HG03520 (cell line): ENCODE data around the gene FOXP1.
"Not testable (repeated sequence)": the region's sequence is repeated elsewhere in the genome, so short reads cannot be mapped to it uniquely, and the experiment has no call there.

ENCODE experiments used
- ATAC-seq: cut with Tn5 transposase; IDR thresholded peaks from one replicate; pipeline ENCODE4 v1.9.1; 2021; ENCODE audit warnings: mild to moderate bottlenecking, moderate library complexity; ENCODE audit not compliant: unreplicated experiment

Gene FOXP1

DNA sequence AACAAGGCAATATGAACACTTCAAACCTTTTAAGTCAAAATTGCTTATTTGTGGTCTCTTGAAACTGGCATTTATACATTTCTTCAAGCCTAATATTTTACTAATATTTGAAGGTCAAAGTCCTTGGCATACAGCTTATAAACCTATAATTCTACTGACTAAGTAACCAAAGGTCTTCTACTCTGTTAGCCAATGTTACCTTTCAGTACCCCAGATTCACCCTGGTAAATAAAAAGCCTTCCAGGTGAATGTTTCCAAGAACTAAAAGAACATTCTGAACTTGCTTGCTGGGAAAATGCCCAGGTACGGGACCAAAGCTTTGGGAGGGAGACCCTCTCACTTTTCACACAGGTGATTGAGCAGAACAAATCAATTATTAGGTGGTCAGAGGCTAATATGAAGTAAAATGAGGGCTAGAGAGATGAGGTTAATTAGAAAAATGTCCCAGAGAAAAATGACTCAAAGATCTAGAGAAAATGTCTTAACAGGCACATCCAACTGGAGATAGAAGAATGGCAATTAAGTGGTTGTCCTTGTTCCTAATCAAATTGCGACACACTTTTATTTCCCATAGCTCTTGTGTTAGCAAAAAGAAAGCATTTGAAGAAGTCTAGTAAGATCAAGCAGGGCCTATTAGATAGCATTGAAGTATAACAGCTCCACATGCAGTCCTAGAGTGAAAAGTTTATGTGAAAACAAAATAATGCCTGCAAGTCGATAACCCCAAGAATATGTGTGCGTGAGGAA, 232.0 kb downstream of the FOXP1 start:
- no peak for ATAC-seq

DNA sequence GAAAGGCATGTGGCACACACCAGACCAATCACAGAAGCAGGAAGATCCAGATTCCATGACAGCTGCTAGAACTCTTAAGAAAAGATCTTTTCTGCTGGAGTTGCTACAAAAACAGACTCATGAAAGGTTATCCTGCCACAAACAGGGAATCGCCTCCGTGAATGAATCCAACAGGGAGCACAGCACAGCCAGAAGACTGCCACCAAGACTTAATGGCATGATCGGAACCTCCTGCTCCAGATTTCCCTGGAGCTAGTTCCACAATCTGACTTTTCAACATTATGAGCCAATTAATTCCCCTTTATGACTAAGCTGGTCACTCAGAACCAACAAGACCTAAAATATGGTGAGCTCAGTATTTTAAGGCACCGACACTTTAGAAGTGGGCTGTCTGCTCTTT, 232.5 kb downstream of the FOXP1 start:
- no peak for ATAC-seq

DNA sequence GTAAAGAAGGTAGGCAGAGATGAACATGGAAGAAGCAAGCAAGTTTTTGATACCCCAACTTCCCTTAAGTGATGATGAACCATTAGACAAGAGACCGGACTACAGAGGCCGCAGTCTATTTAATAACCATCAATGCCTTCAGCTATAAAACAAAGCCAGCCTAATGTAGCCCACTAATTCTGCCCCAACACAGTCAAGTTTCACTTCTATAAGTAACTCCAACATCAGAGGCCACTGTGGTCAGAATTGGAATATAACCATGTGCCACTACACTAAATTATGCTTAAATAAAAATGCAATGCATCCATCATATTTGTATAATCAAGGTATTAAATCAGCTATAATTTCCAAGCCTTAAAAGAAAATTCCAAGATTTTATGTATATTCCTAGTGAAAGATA, 234.7 kb downstream of the FOXP1 start:
- no peak for ATAC-seq

DNA sequence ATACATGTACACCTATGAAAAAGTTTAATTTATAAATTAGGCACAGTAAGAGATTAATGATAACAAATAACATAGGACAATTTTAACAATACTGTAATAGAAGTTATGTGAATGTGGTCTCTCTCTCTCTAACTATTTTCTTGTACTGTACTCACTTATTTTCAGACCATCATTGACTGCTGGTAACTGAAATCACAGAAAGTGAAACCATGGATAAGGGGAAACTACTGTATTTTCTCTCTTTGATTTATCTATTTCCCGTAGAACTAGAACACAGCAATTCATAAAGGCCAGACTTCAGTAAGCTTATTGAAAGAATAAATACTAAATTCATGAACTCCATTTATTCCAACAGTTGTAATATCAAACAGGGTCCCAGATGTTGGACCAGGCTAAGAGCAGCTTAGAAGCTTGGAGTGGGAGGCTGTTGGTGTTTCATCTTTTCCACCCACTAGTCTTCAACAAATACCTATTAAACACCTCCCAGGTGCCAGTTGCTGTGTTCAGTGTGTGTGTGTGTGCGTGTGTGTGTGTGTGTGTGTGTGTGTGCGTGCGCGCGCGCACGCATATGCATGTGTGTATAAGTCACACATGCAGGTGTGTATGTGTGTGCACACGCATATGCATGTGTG, 235.4 kb downstream of the FOXP1 start:
- ATAC-seq, result no peak

DNA sequence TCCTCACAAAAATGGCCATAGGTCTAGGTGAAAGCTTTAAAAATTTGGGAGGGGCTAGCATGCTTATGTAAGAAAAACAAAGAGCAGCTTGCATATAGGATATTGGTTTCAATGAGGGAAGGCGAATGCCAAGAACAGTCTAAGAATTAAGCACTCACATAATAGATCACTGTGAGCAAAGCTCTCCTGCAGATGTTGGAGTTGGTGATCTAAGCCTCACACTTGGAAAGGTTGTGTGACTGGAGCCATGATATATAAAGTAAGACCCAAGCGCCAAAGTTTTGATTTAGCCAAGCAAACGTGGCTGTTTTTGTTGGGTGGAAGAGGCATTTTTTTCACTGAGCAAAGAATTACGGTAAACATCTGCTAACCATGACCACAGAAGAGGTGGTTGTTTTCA, 237.5 kb downstream of the FOXP1 start:
- no peak for ATAC-seq

DNA sequence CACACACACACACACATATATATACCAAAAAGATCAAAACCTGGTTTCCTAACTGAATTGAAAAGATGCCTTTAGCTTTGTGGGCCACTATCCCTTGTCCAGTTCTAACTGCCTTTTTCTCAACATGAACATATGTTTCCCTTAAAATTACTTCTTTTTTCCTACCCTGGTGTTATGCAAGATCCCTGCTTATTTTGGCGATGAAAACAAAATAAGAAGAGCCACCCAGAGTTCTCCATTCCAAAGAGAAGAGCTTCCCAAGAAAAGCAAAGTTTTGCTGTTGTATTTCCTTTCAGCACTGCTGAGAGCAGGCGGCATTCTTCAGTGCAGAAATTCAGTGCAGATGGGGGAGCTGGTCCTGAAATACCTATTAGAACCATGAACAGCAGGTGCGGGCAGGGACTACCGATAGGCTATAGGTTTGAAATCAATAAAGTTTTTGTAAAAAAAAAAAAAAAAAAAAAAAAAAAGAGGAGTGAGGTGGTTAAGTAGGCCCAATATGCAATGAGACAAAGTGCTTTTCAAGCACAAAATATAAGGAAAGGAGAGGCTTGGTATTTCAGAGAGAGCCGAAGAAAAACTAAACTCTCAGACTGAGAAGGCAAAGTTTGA, 238.0 kb downstream of the FOXP1 start:
- no peak for ATAC-seq

DNA sequence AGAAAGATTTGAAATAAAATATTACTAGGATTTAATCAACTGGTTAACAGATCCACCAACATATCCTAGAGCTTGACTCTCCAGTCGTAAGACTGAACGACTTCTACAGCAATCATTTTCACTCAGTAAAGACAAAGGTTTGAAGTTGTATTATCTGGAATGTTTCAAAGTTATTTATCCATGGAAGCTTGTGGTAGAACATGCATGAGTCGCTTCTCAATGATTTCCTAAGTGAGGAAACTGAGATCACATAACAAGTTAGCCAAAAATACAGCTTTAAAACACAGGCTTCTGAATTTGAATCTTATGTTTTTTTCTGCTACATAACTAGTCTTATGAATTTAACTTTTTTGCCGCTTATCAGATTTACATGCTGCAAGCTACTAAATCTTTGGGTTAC, 241.8 kb downstream of the FOXP1 start:
- ATAC-seq, result no peak

DNA sequence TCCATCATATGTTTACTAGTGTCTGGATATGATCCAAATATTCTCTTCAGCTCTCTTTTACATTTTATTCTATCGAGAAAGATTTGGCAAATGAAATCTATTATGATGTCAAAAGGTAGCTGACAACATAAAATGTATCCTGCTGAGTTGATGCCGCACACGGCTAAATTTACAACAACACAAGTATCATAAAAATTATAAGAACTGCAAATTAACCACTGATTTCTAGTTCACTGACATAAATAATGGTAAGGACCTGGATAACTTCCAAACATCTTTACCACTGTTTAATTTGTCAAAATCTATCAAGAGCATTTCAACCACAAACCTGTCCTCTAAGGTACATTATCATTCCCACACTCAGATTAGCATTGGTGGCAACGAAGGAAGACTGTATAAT, 244.5 kb downstream of the FOXP1 start:
- no peak for ATAC-seq

DNA sequence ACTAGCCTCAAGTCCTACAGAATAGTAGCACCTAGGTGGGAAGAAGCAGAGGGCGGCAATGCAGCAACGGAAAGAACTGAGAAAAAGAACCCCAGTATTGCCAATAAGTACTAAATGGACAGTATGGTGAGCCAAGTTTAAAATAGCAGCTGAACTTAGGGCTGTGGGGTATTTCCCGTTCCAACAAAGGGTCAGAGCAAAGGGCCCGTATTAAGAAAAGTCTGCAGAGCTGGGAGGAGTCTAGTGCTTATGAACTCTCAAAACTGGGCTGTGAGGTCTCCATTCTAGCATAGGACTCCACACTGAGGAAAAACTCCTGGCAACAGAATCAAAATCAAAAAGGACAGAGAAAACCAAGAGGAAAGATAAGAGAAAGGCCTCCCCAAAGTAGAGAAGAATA, 250.7 kb downstream of the FOXP1 start:
- ATAC-seq, result no peak

DNA sequence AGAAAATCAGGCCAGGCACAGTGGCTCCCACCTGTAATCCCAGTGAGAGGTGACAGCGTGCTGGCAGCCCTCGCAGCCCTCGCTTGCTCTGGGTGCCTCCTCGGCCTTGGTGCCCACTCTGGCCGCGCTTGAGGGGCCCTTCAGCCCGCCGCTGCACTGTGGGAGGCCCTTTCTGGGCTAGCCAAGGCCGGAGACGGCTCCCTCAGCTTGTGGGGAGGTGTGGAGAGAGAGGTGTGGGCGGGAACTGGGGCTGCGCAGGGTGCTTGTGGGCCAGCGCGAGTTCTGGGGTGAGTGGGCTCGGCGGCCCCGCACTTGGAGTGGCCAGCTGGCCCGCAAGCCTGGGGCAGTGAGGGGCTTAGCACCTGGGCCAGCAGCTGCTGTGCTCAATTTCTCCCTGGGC, 252.6 kb downstream of the FOXP1 start:
- ATAC-seq, result no peak

DNA sequence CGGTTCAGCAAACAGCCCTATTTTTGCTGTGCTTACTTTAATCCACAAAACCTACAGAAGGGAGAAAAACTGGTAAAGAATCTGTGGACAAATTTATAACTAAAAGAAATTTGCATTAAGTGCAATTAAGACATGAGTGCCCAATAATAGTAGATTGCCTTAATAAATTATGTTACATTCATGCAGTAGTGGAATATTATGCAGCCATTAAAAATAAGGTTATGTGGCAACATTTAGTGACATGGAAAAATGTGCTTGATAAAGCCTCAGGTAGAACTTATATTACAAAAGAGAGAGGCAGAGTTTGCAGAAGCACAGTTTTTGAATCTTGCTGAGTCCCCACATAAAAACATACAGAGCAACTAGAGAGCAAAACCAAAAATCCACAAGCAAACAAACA, 253.0 kb downstream of the FOXP1 start:
- no peak for ATAC-seq

DNA sequence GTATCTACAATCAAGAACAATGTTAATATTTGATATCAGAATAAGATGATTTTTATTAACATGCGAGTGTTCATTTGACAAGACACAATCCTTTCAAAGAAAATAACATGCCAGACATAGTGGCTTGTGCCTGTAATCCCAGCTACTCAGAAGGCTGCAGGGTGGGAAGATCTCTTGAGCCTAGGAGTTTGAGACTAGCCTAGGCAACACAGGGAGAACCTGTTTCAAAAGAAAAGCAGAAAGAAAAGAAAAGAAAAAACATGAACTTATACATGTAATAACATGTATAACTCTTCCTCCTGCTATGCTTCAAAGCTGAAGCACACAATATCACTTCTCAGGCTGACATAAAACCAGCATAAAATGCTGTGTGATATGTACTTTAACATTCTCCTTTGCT, 253.7 kb downstream of the FOXP1 start:
- ATAC-seq, result no peak

DNA sequence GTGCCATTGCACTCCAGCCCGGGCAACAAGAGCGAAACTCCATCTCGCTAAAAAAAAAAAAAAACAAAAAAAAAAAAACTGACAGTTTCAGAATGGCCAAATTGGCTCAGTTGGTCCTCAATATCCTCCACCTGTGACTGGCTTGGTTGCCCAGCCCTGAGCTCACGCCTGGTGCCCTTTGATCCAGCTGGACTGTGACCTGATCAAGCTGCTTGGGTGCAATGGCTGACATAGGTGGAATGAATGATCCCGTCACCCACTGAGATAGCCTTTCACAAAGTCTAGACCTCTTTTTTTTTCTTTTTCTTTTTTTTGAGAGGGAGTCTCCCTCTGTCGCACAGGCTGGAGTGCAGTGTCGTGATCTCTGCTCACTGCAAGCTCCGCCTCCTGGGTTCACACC, 254.6 kb downstream of the FOXP1 start:
- ATAC-seq, result no peak

DNA sequence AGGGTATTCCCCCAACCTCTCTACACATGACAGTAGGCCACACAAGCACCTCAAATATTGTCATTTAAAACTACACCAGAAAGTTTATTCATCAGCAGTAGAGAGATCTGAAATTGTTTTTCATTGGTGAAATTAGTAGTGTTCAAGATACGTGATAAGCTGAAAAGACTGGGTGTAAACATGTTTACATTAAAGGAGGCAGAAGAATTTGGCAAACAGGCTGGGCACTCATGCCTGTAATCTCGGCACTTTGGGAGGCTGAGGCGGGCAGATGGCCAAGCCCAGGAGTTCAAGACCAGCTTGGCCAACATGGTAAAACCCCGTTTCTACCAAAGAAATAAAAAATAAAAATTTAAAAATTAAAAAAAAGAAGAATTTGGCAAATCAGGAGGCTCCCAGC, 255.6 kb downstream of the FOXP1 start:
- ATAC-seq, result no peak

DNA sequence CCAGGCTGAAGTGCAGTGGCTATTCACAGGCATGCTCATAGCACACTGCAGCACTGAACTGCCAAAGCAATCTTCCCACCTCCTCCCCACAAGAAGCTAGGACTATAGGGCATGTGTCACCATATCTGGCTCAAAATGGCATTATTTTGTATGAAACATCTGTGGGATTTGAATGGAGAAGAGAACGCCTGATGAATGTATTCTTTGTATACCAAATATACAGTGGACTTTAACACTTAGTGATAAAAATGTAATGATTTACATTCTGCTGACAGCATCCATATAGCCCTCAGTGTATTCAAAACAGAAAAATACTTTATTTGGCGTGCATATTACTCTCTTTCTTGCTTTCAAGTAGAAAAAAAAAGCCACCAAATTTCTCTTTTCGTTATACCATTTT, 257.8 kb downstream of the FOXP1 start:
- no peak for ATAC-seq

DNA sequence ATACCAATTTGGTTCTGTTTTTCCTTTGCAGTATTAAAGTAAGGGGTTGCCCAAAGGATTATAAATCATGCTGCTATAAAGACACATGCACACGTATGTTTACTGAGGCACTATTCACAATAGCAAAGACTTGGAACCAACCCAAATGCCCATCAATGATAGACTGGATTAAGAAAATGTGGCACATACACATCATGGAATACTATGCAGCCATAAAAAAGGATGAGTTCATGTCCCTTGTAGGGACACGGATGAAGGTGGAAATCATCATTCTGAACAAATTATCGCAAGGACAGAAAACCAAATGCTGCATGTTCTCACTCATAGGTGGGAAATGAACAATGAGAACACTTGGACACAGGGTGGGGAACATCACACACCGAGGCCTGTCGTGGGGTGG, 259.3 kb downstream of the FOXP1 start:
- not testable (repeated sequence) for ATAC-seq

DNA sequence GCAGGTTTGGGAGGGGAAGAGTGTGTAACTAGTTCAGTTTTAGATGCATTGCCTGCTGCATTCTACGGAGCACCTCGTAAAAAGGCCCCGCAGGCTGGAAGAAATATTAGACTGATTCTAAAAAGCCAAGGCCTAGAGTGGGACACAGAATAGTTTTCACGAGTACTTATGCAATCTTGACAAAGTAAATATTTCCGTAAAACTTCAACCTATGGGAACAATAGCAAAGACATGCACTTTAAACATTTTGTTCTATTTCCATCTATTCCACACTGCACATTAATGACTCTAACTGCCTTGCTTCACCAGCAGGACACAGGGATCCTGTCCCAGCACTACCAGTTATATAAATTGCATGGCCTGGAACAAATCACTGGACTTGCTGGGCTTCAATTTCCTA, 260.0 kb downstream of the FOXP1 start:
- ATAC-seq, result no peak

DNA sequence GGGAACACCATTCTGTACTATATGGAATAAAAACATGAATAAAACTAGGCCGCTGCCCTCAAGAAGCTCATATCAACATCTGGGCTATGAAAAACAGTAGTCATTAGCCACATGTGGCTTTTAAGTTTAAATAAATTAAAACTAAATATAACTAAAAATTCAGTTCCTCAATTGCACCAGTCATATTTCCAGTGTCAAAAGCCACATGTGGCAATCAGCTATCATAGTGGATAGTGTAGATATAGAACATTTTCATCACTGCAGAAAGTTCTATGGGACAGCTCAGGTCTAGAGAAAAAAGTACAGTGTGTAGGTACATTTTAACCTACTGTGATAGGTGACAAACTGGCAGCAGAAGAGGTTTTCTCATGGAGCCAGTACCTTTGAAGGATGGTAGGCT, 261.4 kb downstream of the FOXP1 start:
- ATAC-seq, result no peak

DNA sequence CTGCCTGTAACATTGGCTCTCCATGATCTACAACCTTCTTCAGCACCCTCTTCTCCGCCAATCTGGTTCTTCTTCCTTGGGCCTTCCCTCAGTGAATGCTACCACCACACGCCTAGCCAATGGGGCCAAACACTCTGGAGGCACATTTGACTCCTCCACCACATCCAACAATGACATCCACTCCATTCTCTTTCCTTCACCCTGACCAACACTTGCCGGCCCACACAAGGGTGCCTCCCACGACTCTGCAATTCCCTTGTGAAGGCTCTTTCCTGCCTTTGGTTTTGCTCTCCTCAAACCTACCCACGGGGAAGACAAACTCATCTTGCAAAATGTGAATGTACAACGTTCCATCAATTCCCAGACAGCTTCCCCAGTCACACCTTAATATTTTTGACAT, 263.8 kb downstream of the FOXP1 start:
- ATAC-seq, result no peak

DNA sequence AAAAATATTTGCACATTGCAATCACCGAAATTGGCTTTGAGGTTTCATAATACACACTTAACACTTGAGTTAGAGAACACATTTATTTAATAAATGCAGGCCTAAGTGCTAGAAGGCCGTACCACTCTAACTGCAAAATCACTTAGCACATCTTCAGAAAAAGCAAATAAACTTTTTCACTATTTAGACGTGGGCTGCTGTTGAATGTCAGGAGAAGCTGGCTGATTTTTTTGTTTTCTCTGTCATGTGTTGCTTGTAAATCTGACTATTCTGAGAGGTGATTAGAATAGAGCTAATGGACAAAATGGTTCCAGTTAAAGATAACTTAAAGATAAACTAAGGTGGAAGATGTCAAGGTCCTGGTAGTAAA, 265.1 kb downstream of the FOXP1 start:
- no peak for ATAC-seq

DNA sequence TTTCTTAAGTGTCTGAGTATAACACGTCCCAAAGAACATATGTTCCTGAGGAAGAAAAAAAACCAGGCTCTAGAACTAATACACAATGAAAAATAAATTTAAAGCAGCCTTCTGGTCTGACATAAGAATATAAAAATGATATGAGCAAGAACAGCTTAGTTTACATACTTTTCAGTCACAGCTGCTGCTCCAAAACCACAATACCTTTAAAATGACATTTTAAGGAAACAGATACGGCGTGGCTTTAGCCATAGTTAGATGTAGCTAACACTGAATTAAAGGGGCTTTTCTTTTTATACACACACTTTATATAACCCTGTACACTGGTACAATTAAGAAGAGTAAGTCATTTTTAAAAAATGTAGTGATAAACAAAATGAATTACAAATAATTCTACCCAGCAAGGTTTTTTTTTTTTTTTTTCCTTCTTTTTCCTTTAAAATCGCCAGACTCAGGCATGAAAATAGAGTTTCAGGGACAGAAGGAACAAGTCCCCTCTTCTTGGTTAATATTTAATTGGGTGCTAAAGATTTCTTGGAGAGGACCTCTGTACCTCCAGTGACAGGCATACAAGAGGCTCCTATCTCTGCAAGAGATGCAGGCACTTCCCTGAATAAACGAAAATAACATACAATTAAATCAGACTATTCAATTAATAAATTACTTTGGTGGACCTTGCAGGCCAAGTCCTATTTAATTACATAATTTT, 265.6 kb downstream of the FOXP1 start:
- ATAC-seq, result no peak

DNA sequence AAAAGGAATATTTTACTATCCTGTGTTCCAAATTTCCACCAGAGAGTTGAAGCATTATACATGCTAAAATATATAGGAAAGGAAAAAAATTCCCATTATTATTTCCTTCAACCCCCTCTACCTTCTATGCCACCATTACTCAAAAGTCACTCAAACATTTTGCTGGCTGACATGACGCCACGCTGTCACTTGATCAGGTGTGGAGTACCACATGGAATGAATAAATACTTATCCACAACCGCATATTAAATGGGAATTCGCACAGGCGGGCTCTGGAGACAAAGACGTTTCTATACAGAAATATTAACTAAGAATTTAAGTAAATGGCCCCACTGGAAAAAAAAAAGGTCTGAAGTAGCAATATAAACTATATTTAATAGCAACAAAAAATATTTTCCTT, 266.4 kb downstream of the FOXP1 start:
- no peak for ATAC-seq
